ENCODE data around the gene SCMH1. TPM values are rescaled to one million over a fixed set of nuclear protein-coding genes. Genes with fewer than 3 reads are reported as not detected.

The SCMH1 gene
- total RNA-seq, 1 experiment from 2014 or later, result 39.5 TPM

- H3K4me1 ChIP-seq (replicated peaks; ENCODE audit: insufficient read depth), result peaks cover 38% of the 10 kb centered on the region
- no peak for DNase-seq
- no peaks in the 10 kb centered on the region for H3K9me3 ChIP-seq (ENCODE audit: insufficient read depth, low read depth)
- no peaks in the 10 kb centered on the region for H4K20me1 ChIP-seq (ENCODE audit: insufficient read depth)
- H3K36me3 ChIP-seq (ENCODE audit: low read depth), result no peaks in the 10 kb centered on the region
- peak overlapping the region; percentile 85 for H2AFZ ChIP-seq
- POLR2A ChIA-PET (ENCODE audit: unreplicated experiment), result interaction anchor here (0.6 kb wide), 1 partner anchor 287 kb away, joined by 3 read pairs; no protein-coding TSS in a partner anchor
- TF ChIP-seq CTCF (conservative IDR thresholded peaks at IDR 0.05) (no peak), EZH2 (IDR thresholded peaks at IDR 0.05; ENCODE audit: low read depth) (no peak)
- peak overlapping the region; percentile 75 for H3K4me2 ChIP-seq
- no TSS peak for BruUV-seq (replicated peaks)
- H3K4me3 ChIP-seq, result peak overlapping the region; percentile 60
- H3K27me3 ChIP-seq (ENCODE audit: insufficient read depth, low read depth), result no peaks in the 10 kb centered on the region
- CTCF ChIA-PET, result no interaction called here
- H3K9me2 ChIP-seq (ENCODE audit: insufficient read depth), result no peaks in the 10 kb centered on the region
- H3K27ac ChIP-seq, result no peak overlapping the region
- intact Hi-C loops (cut with micrococcal nuclease; ENCODE audit: unreplicated experiment), result loop anchor here (10.0 kb wide), 2 partner anchors 218 to 398 kb away; partner anchors contain the start of gene SLFNL1
- H3K79me2 ChIP-seq (ENCODE audit: low read depth), result peaks cover 22% of the 10 kb centered on the region
- peaks cover 30% of the 10 kb centered on the region for H3F3A ChIP-seq (ENCODE audit: insufficient read depth, low read depth)
Observed at GRCh38 chr1:41242342-41243078, 404 bp upstream of the SCMH1 start.

- Histone ChIP-seq H3K27me3 (ENCODE audit: insufficient read depth, low read depth) (no peaks in the 10 kb centered on the region), H3K9me2 (ENCODE audit: insufficient read depth) (no peaks in the 10 kb centered on the region), H3K36me3 (ENCODE audit: low read depth) (no peaks in the 10 kb centered on the region), H2AFZ (peak overlapping the region; percentile 74; the same call in 1 of the 2 replicates), H3K9me3 (ENCODE audit: insufficient read depth, low read depth) (no peaks in the 10 kb centered on the region), H4K20me1 (ENCODE audit: insufficient read depth) (no peaks in the 10 kb centered on the region), H3K4me3 (peak overlapping the region; percentile 65; the same call in 1 of the 2 replicates), H3K4me1 (replicated peaks; ENCODE audit: insufficient read depth) (peaks cover 41% of the 10 kb centered on the region), H3K79me2 (ENCODE audit: low read depth) (peaks cover 33% of the 10 kb centered on the region), H3K27ac (no peak overlapping the region), H3K4me2 (peak overlapping the region; percentile 80), H3F3A (ENCODE audit: insufficient read depth, low read depth) (peaks cover 30% of the 10 kb centered on the region)
- peak in 1 of 2 experiments; percentile 43 for DNase-seq
- ChIA-PET CTCF (interaction anchor here (1.1 kb wide), 1 partner anchor 133 kb away, joined by 6 read pairs; no protein-coding TSS in a partner anchor), POLR2A (ENCODE audit: unreplicated experiment) (no interaction called here)
- TF ChIP-seq EZH2 (IDR thresholded peaks at IDR 0.05; ENCODE audit: low read depth) (no peak), CTCF (conservative IDR thresholded peaks at IDR 0.05) (no peak)
- intact Hi-C loops (cut with micrococcal nuclease; ENCODE audit: unreplicated experiment), result loop anchor here (10.0 kb wide), 2 partner anchors 217 to 397 kb away; partner anchors contain the start of gene SLFNL1
- no TSS peak for BruUV-seq (replicated peaks)
Observed at GRCh38 chr1:41241354-41241748, 755 bp downstream of the SCMH1 start.

GRCh38 chr1:41240781-41241353 lies 1.2 kb downstream of the SCMH1 start:
- no peak for TF ChIP-seq CTCF (conservative IDR thresholded peaks at IDR 0.05)
- TF ChIP-seq EZH2 (IDR thresholded peaks at IDR 0.05; ENCODE audit: low read depth), result no peak
- H3K27ac ChIP-seq, result peak overlapping the region; percentile 40
- ChIA-PET CTCF (interaction anchor here (1.1 kb wide), 1 partner anchor 132 kb away, joined by 6 read pairs; no protein-coding TSS in a partner anchor), POLR2A (ENCODE audit: unreplicated experiment) (interaction anchor here (0.5 kb wide), 1 partner anchor 387 kb away, joined by 3 read pairs; no protein-coding TSS in a partner anchor)
- peaks cover 36% of the 10 kb centered on the region for H3K79me2 ChIP-seq (ENCODE audit: low read depth)
- DNase-seq, result no peak
- H3K9me3 ChIP-seq (ENCODE audit: insufficient read depth, low read depth), result no peaks in the 10 kb centered on the region
- no peaks in the 10 kb centered on the region for H3K27me3 ChIP-seq (ENCODE audit: insufficient read depth, low read depth)
- H3K4me1 ChIP-seq (replicated peaks; ENCODE audit: insufficient read depth), result peaks cover 41% of the 10 kb centered on the region
- peak overlapping the region; percentile 74; the same call in 1 of the 2 replicates for H2AFZ ChIP-seq
- TSS peak; percentile 54 for BruUV-seq (replicated peaks)
- no peaks in the 10 kb centered on the region for H3K9me2 ChIP-seq (ENCODE audit: insufficient read depth)
- H3K4me2 ChIP-seq, result peak overlapping the region; percentile 80
- no peaks in the 10 kb centered on the region for H3K36me3 ChIP-seq (ENCODE audit: low read depth)
- no peaks in the 10 kb centered on the region for H4K20me1 ChIP-seq (ENCODE audit: insufficient read depth)
- H3K4me3 ChIP-seq, result peak overlapping the region; percentile 65; the same call in 1 of the 2 replicates
- intact Hi-C loops (cut with micrococcal nuclease; ENCODE audit: unreplicated experiment), result loop anchor here (10.0 kb wide), 2 partner anchors 216 to 396 kb away; partner anchors contain the start of gene SLFNL1
- peaks cover 30% of the 10 kb centered on the region for H3F3A ChIP-seq (ENCODE audit: insufficient read depth, low read depth)
